Measurements from ENCODE around the gene CRISPLD2. TPM values are rescaled to one million over a fixed set of nuclear protein-coding genes. Genes with fewer than 3 reads are reported as not detected.

CRISPLD2 gene
- total and polyA plus RNA-seq, 12 donors: 7.9 to 48.1 (median 15.2) TPM

DNA sequence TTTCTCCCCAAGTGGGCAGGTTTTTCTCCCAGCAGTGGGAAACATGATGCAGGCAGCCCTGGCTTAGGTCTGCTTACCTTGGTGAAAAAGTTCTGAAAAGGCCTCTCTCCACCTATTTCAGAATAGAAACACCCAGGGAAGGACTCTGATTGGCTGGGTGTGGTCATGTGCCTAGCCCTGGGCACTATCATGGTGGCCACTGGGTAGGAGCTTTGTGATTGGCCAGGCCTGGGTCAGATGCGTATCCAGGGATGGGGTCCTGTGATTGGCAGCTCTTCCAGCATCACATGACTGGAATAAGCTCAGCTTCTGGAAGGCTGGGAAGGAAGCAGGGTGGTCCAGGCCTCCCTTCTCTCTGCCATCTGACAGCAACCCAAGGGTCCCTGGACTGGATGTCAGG is 138.0 kb downstream of the CRISPLD2 start:
- TF ChIP-seq, protein P1, sequence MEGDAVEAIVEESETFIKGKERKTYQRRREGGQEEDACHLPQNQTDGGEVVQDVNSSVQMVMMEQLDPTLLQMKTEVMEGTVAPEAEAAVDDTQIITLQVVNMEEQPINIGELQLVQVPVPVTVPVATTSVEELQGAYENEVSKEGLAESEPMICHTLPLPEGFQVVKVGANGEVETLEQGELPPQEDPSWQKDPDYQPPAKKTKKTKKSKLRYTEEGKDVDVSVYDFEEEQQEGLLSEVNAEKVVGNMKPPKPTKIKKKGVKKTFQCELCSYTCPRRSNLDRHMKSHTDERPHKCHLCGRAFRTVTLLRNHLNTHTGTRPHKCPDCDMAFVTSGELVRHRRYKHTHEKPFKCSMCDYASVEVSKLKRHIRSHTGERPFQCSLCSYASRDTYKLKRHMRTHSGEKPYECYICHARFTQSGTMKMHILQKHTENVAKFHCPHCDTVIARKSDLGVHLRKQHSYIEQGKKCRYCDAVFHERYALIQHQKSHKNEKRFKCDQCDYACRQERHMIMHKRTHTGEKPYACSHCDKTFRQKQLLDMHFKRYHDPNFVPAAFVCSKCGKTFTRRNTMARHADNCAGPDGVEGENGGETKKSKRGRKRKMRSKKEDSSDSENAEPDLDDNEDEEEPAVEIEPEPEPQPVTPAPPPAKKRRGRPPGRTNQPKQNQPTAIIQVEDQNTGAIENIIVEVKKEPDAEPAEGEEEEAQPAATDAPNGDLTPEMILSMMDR (IDR thresholded peaks at IDR 0.05): no peak
- no peak for ATAC-seq

More for the DNA sequence above, 138.0 kb downstream of the CRISPLD2 start:
- Histone ChIP-seq H3K4me1 (peaks cover 0 to 12% (median 8%) of the 10 kb centered on the region in 9 donors), H3K27me3 (peaks cover 0 to 4% (median 0%) of the 10 kb centered on the region in 7 donors), H3K4me3 (no peak overlapping the region), H3K9me3 (no peaks in the 10 kb centered on the region), H3K27ac (no peak overlapping the region), H3K36me3 (no peaks in the 10 kb centered on the region)
- WGBS, 2 donors: 97 to 100% methylated on average over 1 of the region's 1 CpG
- no peak for DNase-seq
- intact Hi-C loops (cut with DNase I): no loop called here

Other genes starting within 250 kb of the CRISPLD2 start
- gene COTL1, start 201.9 kb upstream of the CRISPLD2 start, total RNA-seq: 10 to 100 TPM in 5 of 10 donors, 1 to 10 TPM in 5; 6.4 to 72.9 (median 9.7) TPM
- 10 to 100 TPM in 1 of 2 donors, 1 to 10 TPM in 1; 8.6 to 24.0 TPM for gene COTL1, start 201.9 kb upstream of the CRISPLD2 start, polyA plus RNA-seq
- gene KLHL36, start 171.5 kb upstream of the CRISPLD2 start, total RNA-seq: 10 to 100 TPM; 40.0 to 77.9 (median 58.4) TPM
- gene KLHL36, start 171.5 kb upstream of the CRISPLD2 start, polyA plus RNA-seq: 10 to 100 TPM; 14.7 to 19.5 TPM
- gene USP10, start 120.0 kb upstream of the CRISPLD2 start, total RNA-seq: 10 to 100 TPM; 59.5 to 82.9 (median 65.4) TPM
- gene USP10, start 120.0 kb upstream of the CRISPLD2 start, polyA plus RNA-seq: 10 to 100 TPM; 17.5 to 29.8 TPM
- gene ZDHHC7, start 191.6 kb downstream of the CRISPLD2 start, total RNA-seq: 10 to 100 TPM; 36.2 to 55.5 (median 43.2) TPM
- gene ZDHHC7, start 191.6 kb downstream of the CRISPLD2 start, polyA plus RNA-seq: 10 to 100 TPM; 15.1 to 16.6 TPM
- gene KIAA0513, start 207.8 kb downstream of the CRISPLD2 start, total RNA-seq: 10 to 100 TPM in 2 of 10 donors, 1 to 10 TPM in 8; 5.9 to 10.9 (median 8.5) TPM
- 1 to 10 TPM; 2.4 to 3.1 TPM for gene KIAA0513, start 207.8 kb downstream of the CRISPLD2 start, polyA plus RNA-seq

All from heart right ventricle (tissue), 16 donors.